Cardiac fibroblast (primary cell): ENCODE data around the gene DNAH6.

Experiments
- DNase-seq, 2 donors: peaks; one replicate each; pipeline versions ENCODE4 v3.0.0 to v3.0.0-alpha.2; 2010; ENCODE audit warnings: low read depth in 2 of 2
- H3K4me3 ChIP-seq, 2 donors: replicated peaks in 1 of 2; 1 replicate in 1 of 2; 2 replicates in 1 of 2; pipeline ENCODE4 v1.5.1; 2011; ENCODE audit warnings: low read depth in 2 of 2, low read length in 2 of 2, mild to moderate bottlenecking in 2 of 2, moderate library complexity in 1 of 2
- CTCF ChIP-seq: IDR thresholded peaks from one replicate; pipeline ENCODE4 v1.5.1; 2011; ENCODE audit warnings: low read depth, mild to moderate bottlenecking, low read length, inconsistent platforms

The DNAH6 gene

GRCh38 chr2:84786601-84787000 is 270.3 kb downstream of the DNAH6 start:
- TF ChIP-seq CTCF = no peak
- H3K4me3 ChIP-seq = no peak overlapping the region
- DNase-seq = no peak

GRCh38 chr2:84788027-84788426 is 271.7 kb downstream of the DNAH6 start:
- TF ChIP-seq CTCF = no peak
- H3K4me3 ChIP-seq = no peak overlapping the region
- no peak for DNase-seq

GRCh38 chr2:84788498-84788897 is 272.2 kb downstream of the DNAH6 start:
- no peak for DNase-seq
- TF ChIP-seq CTCF = no peak
- no peak overlapping the region for H3K4me3 ChIP-seq

- TF ChIP-seq CTCF = no peak
- no peak overlapping the region for H3K4me3 ChIP-seq
- DNase-seq = no peak
These were observed 276.7 kb downstream of the DNAH6 start for GRCh38 chr2:84792856-84793522.

- TF ChIP-seq CTCF = no peak
- H3K4me3 ChIP-seq = no peak overlapping the region
- no peak for DNase-seq
These were observed 277.3 kb downstream of the DNAH6 start for GRCh38 chr2:84793641-84794040.

GRCh38 chr2:84796798-84797197 is 280.5 kb downstream of the DNAH6 start:
- DNase-seq = no peak
- H3K4me3 ChIP-seq = no peak overlapping the region
- no peak for TF ChIP-seq CTCF

- DNase-seq = no peak
- no peak overlapping the region for H3K4me3 ChIP-seq
- TF ChIP-seq CTCF = no peak
These were observed 281.0 kb downstream of the DNAH6 start for GRCh38 chr2:84797271-84797670.
